Fibroblast of the conjunctiva (primary cell): ENCODE results near the gene IREB2.
"Not testable (repeated sequence)": the region's sequence is repeated elsewhere in the genome, so short reads cannot be mapped to it uniquely, and the experiment has no call there.

ENCODE experiments used
- DNase-seq: peaks from one replicate; pipeline ENCODE4 v3.0.0-alpha.2; 2010; ENCODE audit warnings: low read depth

Gene IREB2, protein sequence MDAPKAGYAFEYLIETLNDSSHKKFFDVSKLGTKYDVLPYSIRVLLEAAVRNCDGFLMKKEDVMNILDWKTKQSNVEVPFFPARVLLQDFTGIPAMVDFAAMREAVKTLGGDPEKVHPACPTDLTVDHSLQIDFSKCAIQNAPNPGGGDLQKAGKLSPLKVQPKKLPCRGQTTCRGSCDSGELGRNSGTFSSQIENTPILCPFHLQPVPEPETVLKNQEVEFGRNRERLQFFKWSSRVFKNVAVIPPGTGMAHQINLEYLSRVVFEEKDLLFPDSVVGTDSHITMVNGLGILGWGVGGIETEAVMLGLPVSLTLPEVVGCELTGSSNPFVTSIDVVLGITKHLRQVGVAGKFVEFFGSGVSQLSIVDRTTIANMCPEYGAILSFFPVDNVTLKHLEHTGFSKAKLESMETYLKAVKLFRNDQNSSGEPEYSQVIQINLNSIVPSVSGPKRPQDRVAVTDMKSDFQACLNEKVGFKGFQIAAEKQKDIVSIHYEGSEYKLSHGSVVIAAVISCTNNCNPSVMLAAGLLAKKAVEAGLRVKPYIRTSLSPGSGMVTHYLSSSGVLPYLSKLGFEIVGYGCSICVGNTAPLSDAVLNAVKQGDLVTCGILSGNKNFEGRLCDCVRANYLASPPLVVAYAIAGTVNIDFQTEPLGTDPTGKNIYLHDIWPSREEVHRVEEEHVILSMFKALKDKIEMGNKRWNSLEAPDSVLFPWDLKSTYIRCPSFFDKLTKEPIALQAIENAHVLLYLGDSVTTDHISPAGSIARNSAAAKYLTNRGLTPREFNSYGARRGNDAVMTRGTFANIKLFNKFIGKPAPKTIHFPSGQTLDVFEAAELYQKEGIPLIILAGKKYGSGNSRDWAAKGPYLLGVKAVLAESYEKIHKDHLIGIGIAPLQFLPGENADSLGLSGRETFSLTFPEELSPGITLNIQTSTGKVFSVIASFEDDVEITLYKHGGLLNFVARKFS

GRCh38 chr15:78437762-78438618, at the start of gene IREB2:
Gene IREB2 (plus strand): TSS chr15:78438216. CDS start chr15:78438338, 122 bp downstream.
- peak; percentile 98 for DNase-seq

DNA sequence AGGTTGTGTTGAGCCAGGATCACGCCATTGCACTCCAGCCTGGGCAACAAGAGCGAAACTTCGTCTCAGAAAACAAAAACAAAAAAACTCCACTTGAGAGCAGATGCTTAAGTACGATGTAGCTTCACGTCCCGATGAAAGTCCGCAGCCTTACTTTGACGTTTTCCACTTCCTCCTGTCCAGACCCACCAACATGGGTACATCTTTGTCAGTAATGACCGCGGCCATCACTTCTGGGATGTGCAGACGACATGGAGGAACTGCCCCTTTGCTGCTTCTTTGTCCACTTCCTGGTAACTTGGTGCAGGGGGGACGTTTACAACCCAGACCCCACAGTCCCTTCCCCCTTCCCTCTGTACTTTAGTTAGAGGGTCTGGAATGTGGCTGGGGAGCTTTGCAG, 49.2 kb upstream of the IREB2 start:
- no peak for DNase-seq

DNA sequence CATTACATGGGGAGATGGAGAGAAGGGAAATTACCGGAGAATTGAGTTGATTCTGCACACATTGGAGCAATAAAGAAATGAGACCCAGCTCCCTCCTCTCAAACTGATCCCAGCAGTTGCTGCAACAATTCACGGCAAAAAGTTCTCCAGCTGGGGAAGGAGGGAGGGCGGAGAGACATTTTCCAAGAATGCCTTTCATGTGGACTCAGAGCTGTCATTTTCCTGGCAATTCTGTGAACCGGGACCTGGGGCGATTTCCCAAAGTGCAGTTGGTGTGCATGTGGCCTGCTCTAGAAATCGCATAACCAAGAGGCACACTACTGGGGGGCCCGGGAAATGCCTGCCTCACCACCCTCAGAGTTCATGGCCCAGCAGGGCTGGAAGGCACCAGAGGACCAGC, 48.7 kb upstream of the IREB2 start:
- no peak for DNase-seq

DNA sequence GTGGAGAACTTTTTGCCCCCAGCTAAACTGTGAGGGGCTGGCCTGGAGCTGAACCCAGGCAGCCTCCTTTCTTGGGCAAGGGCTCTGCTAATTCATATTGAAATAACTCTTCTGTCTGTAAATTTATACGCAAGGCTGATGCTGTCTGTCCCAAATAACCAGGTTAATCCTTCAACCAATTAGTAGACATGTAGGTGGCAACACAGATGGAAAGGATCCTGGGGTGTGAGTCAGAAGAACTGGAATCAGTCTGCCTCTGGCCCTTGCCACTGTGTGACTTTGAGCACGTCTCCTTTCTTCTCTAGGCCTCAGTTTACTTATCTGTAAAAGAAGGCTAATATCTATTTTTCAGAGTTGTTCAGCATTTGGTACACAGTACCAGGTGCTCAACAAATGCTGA, 48.3 kb upstream of the IREB2 start:
- no peak for DNase-seq

DNA sequence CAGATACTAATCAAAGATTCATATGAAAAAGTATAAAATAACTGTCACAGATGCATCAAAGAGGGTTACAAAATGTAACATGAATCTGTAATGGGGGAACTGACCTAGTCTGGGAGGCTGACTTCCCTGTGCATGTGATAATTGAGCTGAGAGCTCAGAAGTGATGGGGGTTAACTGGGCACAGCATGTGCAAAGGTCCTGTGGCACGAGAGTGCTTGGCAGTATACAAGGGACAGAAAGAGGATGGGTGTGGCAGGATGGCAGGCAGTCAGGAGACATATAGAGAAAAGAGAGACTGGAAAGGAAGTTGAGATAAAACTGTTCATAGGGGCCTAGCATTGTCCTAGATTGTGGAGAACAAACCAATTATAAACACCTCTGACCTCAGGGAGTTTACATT, 47.8 kb upstream of the IREB2 start:
- DNase-seq: no peak

GRCh38 chr15:78390826-78391225, 47.2 kb upstream of the IREB2 start:
- peak; percentile 23 for DNase-seq

- no peak for DNase-seq
Measured at GRCh38 chr15:78391781-78392180, 46.2 kb upstream of the IREB2 start.

DNA sequence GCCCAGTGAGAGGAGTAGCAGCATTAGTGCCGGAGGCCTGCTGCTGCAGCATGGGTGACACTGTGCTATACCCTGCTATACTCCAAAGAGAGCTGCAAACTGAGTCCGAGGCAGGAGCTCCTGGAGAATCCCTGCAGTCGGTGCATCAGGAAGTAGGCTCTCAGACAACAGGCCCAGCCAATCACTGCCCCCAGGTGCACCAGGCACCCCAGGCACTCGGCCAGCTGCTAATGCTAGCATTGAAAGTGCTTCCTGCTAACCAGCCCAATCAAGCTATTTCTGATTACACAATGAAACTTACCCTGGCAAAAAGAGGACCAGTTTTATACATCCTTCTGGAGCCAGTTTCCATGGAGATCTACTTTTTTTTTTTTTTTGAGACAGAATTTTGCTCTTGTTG, 45.6 kb upstream of the IREB2 start:
- DNase-seq: no peak

DNA sequence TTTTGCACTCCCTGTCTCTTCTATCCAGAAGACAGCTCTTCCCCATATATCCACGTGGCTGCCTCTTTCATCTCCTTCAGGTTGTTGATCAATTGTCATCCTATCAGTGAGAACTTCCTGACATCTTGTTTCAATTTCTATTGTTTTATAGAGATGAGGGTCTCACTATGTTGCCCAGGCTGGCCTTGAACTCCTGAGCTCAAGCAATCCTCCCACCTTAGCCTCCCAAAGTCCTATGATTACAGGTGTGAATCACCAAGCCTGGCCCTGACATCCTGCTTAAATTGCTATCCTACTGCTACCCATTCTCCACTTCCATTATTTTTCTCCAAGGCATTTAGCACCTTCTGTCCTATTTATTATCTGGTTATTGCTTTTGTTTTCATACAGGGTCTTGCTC, 44.9 kb upstream of the IREB2 start:
- DNase-seq: no peak

DNA sequence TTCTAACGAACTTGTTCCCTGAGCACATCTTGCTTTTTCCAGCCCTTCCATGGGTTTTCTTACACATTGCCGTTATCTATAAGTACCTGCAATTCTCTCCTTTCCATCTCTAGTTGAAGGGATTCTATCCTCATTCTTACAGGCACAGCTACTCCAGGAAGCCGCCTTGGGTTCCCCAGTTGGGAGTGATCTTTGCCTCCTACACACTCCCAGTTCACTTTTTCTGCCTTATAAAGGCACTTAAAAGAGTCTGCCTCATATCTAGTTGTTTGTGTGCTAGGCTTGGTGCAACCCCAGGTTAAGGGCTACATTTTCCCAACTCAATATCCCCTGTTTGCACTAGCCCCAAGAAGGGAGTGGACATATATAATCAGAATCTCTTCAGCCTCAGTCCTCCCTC, 44.0 kb upstream of the IREB2 start:
- no peak for DNase-seq

- DNase-seq: no peak
Measured at GRCh38 chr15:78394981-78395616, 42.9 kb upstream of the IREB2 start.

DNA sequence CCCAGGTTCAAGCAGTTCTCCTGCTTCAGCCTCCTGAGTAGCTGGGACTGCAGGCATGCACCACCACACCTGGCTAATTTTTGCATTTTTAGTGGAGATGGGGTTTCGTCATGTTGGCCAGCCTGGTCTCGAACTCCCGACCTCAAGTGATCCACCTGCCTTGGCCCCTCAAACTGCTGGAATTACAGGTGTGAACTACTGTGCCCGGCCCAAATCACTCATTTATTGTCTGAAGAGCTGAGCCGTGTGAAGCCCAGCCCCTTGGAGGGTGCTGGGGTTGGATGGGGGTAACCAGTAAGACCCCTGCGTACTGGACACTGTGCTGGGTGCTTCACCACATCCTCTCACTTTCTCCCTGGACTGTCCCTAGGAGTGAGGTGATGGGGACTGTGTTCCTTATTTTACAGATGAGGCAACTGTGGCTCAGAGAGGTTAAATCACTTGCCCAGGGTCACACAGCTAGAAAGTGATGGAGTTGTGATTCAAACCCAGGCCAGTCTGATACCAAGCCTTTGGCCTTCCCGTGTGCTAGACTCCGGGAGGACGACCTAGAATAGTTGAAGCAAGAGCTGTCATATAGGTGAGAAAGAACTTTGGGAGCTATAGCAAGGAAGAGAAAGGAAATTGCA, 41.7 kb upstream of the IREB2 start:
- DNase-seq: no peak

DNA sequence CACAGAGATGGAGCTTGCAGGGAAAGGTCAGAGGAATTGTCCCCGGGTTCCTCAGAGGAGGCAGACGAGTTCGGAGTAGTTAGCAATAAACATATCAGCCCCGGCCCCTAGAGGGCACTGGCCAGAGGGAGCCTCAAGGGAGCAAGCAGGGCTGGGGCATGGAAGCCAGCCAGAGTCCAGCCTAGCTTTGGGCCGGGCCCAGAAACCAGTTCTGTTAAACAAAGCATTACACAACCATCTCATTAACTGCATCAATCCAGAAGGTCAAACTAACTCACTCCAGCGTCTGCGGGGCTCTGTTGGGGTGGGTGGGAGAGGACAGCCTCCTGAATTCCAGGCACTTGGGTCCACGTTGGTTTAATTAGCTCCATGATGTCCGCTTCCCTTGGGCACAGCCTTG, 41.0 kb upstream of the IREB2 start:
- peak; percentile 67 for DNase-seq

DNA sequence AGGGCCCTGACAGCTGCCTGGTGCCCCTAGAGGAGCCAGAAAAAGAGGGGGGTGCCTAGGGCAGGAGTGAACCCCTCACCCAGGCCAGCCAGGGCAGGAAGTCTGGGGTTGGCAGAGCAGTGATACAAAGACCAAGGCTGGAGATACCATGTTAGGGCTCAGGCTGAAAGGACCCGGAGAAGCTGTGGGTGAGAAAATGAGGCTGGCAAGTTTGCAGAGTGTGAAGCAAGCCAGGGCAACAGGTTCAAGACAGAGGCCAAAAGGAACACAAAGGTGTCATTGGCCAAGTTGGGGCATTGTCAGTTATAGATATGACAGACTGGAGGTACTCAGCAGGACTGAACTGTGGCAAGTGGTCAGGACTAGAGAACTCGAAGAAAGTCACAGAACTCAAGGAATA, 40.6 kb upstream of the IREB2 start:
- DNase-seq: no peak

GRCh38 chr15:78398076-78398825, 39.8 kb upstream of the IREB2 start:
- no peak for DNase-seq

DNA sequence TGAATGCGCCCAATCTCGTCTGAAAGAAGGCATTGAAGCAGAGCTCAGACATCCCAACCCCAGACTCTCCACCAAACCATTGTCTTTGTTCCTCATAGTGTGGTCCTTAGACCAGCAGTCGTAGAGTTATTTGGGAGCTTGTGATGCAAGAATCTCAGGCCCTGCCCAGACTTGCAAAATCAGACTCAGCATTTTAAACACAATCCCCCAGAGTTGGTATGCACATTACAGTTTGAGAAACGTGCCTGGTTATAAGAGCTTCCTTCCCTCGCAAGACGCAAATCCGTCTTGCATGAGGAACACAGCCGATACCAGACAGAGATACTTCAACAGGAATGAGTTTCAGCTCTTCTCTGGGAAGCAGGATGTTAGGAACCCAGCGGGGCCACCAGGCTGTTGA, 38.9 kb upstream of the IREB2 start:
- no peak for DNase-seq

DNA sequence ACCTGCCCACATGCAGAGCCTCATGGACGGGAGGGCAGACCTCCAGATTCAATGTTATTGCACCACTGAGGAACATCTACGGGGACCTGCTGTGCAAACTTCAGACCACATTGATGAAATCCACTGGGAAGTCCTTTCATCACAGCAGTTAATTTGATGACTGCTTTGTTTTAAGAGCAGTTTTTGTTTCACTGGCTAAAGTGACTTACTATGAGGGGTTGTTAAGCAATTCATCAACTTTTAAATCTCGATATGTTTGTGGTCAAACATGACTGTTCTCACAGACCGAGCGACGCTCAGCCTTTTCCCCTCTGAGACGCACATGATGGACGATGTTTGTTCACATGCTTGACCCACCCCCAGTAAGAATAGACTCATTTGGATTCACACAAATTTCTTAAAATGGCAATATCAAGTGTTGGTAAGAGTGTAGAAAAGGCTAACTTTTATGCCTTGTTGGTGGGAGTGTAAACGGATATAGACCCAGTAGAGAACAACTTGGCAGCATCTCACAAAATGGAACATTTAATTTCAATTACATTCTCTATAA, 35.9 kb upstream of the IREB2 start:
- no peak for DNase-seq

- no peak for DNase-seq
Measured at GRCh38 chr15:78404125-78404524, 33.9 kb upstream of the IREB2 start.

GRCh38 chr15:78404796-78405195, 33.2 kb upstream of the IREB2 start:
- not testable (repeated sequence) for DNase-seq

DNA sequence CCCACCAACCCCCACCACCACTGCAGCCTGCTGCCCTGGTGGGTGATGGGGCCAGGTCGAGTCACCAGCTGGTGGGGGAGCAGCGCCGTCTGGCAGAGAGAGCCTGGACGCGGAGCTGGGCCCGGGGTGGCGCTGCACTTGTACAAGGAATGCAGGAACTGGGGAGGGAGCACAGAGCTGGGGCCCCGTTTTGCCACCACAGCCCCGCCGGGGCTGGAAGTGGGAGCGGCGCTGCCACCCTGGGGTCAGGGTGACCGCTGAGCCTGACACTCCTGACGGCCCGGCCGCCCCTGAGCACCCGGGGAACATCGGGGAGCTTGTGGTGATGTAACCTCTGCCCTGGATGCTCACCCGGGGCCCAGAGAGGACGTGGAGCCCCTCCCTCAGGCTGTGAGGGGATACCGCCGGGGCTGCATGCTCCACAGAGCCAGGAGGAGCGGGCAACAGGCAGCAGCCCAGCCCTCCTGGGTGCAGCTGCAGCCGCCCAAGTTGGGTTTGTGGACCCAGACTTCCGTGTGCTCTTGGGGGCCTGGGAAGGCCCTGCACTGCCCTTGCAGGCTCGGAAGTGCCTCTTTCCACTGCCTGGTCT, 32.6 kb upstream of the IREB2 start:
- DNase-seq: no peak
